Cardiac muscle cell (in vitro differentiated cells and primary cell): Measurements from ENCODE around the gene COMMD4. TPM values are rescaled to one million over a fixed set of nuclear protein-coding genes. Genes with fewer than 3 reads are reported as not detected.
A peak's percentile ranks its signal among the peaks of the same experiment; 100 is the strongest.
"Not testable (repeated sequence)": the region's sequence is repeated elsewhere in the genome, so short reads cannot be mapped to it uniquely, and the experiment has no call there.

Experiments used
- DNase-seq, 2 donors: peaks; one replicate each; pipeline versions ENCODE4 v3.0.0 to v3.0.0-alpha.2; 2010 to 2017; ENCODE audit warnings: low read depth in 1 of 2, low spot score in 1 of 2
- H3K27ac ChIP-seq: fragments of 200-600 bp; sonication (generic); 2 replicates; pipeline ENCODE4 v1.5.1; 2016
- H3K27me3 ChIP-seq: fragments of 200-600 bp; sonication (generic); 2 replicates; pipeline ENCODE4 v1.6.0; 2016; ENCODE audit warnings: control low read depth
- H3K36me3 ChIP-seq: fragments of 200-600 bp; sonication (generic); 2 replicates; pipeline ENCODE4 v1.5.1; 2016; ENCODE audit warnings: control low read depth
- H3K4me1 ChIP-seq: fragments of 200-600 bp; sonication (generic); 2 replicates; pipeline ENCODE4 v1.8.1; 2017; ENCODE audit warnings: low read depth, mild to moderate bottlenecking, mixed run types
- H3K4me3 ChIP-seq: fragments of 200-600 bp; sonication (generic); 2 replicates; pipeline ENCODE4 v1.5.1; 2016; ENCODE audit warnings: mild to moderate bottlenecking
- H3K9me3 ChIP-seq: fragments of 200-600 bp; sonication (generic); 2 replicates; pipeline ENCODE4 v1.5.1; 2017; ENCODE audit warnings: low read depth, mild to moderate bottlenecking, control low read depth
- CTCF ChIP-seq: IDR thresholded peaks from 2 replicates; pipeline ENCODE4 v1.5.1; 2012; ENCODE audit warnings: low read depth, mild to moderate bottlenecking, low read length
- polyA plus RNA-seq: library from polyadenylated mRNA; unstranded; fragments of >200 nt; fragmentation: Nextera tagmentation; extraction: Ambion mirVana; gene quantifications from 2 replicates; pipeline ENCODE4 v1.2.1, GENCODE V29; 2016
- total RNA-seq: library from RNA; depleted of rRNA; stranded (reverse); fragments of >200 nt; gene quantifications from 2 replicates; pipeline ENCODE4 v1.2.3, GENCODE V29; 2016

Gene COMMD4
- total and polyA plus RNA-seq, 2 experiments from 2014 or later, result 66.3 to 98.8 TPM

GRCh38 chr15:75329571-75329970 lies 6.3 kb upstream of the COMMD4 start:
- H3K4me1 ChIP-seq, result no peaks in the 10 kb centered on the region
- no peak for DNase-seq
- TF ChIP-seq CTCF, result no peak
- no peak overlapping the region for H3K4me3 ChIP-seq
- H3K27me3 ChIP-seq, result no peaks in the 10 kb centered on the region
- no peak overlapping the region for H3K27ac ChIP-seq
- H3K9me3 ChIP-seq, result no peaks in the 10 kb centered on the region
- H3K36me3 ChIP-seq, result no peaks in the 10 kb centered on the region

GRCh38 chr15:75332093-75332492 lies 3.8 kb upstream of the COMMD4 start:
- H3K9me3 ChIP-seq, DNase-seq, H3K27ac ChIP-seq, H3K36me3 ChIP-seq, H3K4me1 ChIP-seq, H3K27me3 ChIP-seq, H3K4me3 ChIP-seq: not testable (repeated sequence)

DNA sequence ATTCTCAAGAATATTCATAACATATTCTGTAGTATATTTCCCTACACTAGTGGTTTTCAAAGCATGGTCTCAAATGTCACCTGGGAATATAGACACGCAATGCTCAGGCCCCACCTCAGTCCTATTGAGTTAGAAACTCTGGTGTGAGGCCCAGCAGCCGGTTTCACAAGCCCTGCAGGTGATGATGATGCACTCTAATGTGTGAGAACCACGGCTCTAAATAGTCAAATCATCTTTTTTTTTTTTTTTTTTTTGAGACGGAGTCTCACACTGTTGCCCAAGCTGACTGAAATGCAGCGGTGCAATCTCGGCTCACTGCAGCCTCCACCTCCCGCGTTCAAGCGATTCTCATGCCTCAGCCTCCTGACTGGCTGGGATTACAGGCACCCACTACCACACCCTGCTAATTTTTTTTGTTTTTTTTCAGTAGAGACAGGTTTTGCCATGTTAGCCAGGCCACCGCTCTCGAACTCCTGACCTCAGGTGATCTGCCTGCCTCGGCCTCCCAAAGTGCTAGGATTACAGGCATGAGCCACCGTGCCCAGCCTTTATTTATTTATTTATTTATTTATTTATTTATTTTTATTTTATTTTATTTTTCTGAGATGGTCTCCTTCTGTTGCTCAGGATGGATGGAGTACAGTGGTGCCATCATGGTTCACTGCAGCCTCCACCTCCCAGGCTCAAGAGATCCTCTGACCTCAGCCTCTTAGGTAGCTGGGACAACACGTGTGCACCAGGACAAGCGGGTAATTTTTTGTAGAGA lies 2.0 kb upstream of the COMMD4 start:
- H3K9me3 ChIP-seq, DNase-seq, H3K4me1 ChIP-seq, H3K27ac ChIP-seq, H3K27me3 ChIP-seq, H3K4me3 ChIP-seq, H3K36me3 ChIP-seq: not testable (repeated sequence)

GRCh38 chr15:75335313-75335704 lies 554 bp upstream of the COMMD4 start:
- TF ChIP-seq CTCF, result no peak
- no peak for DNase-seq
- no peaks in the 10 kb centered on the region for H3K4me1 ChIP-seq
- no peak overlapping the region for H3K27ac ChIP-seq
- no peaks in the 10 kb centered on the region for H3K36me3 ChIP-seq
- H3K4me3 ChIP-seq, result peak overlapping the region; percentile 88
- H3K9me3 ChIP-seq, result no peaks in the 10 kb centered on the region
- H3K27me3 ChIP-seq, result no peaks in the 10 kb centered on the region

DNA sequence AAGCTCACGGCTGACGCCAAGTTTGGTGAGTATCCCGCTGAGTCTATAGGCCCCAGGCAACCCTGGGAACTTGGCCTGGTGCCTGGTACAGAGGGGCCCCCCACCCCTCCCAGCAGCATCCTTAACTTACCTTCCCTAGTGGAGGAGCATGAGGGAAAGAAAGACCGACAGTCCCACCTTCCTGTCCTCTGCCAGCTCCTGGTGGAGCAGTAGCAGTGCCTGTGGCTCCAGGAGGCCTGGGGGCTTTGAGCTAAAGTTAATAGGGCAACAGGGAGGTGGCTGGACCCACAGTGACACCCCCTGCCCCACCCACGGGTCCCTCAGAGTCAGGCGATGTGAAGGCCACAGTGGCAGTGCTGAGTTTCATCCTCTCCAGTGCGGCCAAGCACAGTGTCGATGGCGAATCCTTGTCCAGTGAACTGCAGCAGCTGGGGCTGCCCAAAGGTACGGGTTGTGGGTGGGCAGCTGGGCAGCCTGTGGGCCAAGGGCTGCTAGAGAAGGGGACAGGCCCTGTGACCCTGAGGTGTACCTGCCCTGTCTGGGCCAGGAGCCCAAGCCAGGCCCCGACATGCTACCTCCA lies 2.9 kb downstream of the COMMD4 start:
- H3K27ac ChIP-seq, result no peak overlapping the region
- H3K4me1 ChIP-seq, result no peaks in the 10 kb centered on the region
- no peak for TF ChIP-seq CTCF
- no peaks in the 10 kb centered on the region for H3K9me3 ChIP-seq
- H3K4me3 ChIP-seq, result no peak overlapping the region
- DNase-seq, result no peak
- H3K36me3 ChIP-seq, result no peaks in the 10 kb centered on the region
- H3K27me3 ChIP-seq, result no peaks in the 10 kb centered on the region

DNA sequence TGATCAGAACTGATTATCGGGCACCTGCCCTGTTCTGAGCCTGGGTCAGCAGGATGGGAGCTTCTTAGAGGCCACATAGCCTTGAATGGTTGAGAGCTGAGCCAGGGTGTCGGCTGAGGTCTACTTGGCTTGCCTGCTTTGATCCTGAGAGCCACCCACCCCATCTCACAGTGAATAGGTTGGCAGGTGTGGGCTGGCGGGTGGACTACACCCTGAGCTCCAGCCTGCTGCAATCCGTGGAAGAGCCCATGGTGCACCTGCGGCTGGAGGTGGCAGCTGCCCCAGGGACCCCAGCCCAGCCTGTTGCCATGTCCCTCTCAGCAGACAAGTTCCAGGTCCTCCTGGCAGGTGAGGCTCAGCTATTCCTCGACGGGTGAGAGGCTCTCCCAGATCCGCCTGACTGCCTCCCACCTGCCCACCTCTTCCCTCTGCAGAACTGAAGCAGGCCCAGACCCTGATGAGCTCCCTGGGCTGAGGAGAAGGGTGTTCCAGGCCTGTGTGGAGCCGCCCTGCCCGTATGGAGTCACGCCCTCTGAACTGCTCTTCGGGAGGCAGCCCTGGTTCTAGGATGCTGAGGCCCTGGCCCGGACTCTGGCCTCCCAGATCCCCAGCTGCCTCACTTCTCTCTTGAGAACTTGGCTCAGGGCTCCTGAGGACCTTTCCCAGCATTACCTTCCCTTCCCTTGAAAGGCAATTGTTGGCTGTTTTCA lies 3.8 kb downstream of the COMMD4 start:
- H3K27ac ChIP-seq, result no peak overlapping the region
- H3K4me3 ChIP-seq, result no peak overlapping the region
- DNase-seq, result no peak
- no peaks in the 10 kb centered on the region for H3K36me3 ChIP-seq
- no peaks in the 10 kb centered on the region for H3K9me3 ChIP-seq
- no peaks in the 10 kb centered on the region for H3K27me3 ChIP-seq
- H3K4me1 ChIP-seq, result no peaks in the 10 kb centered on the region
- no peak for TF ChIP-seq CTCF
